Activated CD8-positive, alpha-beta memory T cell treated with anti-CD3 and anti-CD28 coated beads, Interleukin-2, amount 50 U/mL, for 24 hours (primary cell): ENCODE data around the gene ARFGAP1.

Experiments used
- DNase-seq: peaks from one replicate; pipeline ENCODE4 v3.0.0-alpha.2; 2020; ENCODE audit errors: extremely low read depth

Gene ARFGAP1

GRCh38 chr20:63259734-63260460 is 12.7 kb upstream of the ARFGAP1 start:
- no peak for DNase-seq

GRCh38 chr20:63260521-63260920 is 12.1 kb upstream of the ARFGAP1 start:
- DNase-seq, result no peak

GRCh38 chr20:63261060-63261794 is 11.4 kb upstream of the ARFGAP1 start:
- DNase-seq, result no peak

GRCh38 chr20:63261795-63262528 is 10.7 kb upstream of the ARFGAP1 start:
- no peak for DNase-seq

GRCh38 chr20:63262836-63263235 is 9.8 kb upstream of the ARFGAP1 start:
- DNase-seq, result no peak

GRCh38 chr20:63264000-63264399 is 8.6 kb upstream of the ARFGAP1 start:
- DNase-seq, result no peak

- DNase-seq, result no peak
Measured at GRCh38 chr20:63264519-63264918, 8.1 kb upstream of the ARFGAP1 start.

GRCh38 chr20:63265891-63266515 is 6.6 kb upstream of the ARFGAP1 start:
- DNase-seq, result no peak

- DNase-seq, result no peak
Measured at GRCh38 chr20:63267691-63268090, 4.9 kb upstream of the ARFGAP1 start.

GRCh38 chr20:63268256-63268655 is 4.4 kb upstream of the ARFGAP1 start:
- DNase-seq, result no peak

GRCh38 chr20:63268671-63269439 is 3.8 kb upstream of the ARFGAP1 start:
- no peak for DNase-seq

GRCh38 chr20:63269724-63270123 is 2.9 kb upstream of the ARFGAP1 start:
- no peak for DNase-seq

- no peak for DNase-seq
Measured at GRCh38 chr20:63270606-63271325, 1.8 kb upstream of the ARFGAP1 start.

GRCh38 chr20:63273059-63273579 is 506 bp downstream of the ARFGAP1 start:
- DNase-seq, result no peak

GRCh38 chr20:63273635-63274380 is 1.2 kb downstream of the ARFGAP1 start:
- DNase-seq, result no peak

- no peak for DNase-seq
Measured at GRCh38 chr20:63274381-63275228, 2.0 kb downstream of the ARFGAP1 start.

GRCh38 chr20:63275825-63276224 is 3.2 kb downstream of the ARFGAP1 start:
- no peak for DNase-seq

GRCh38 chr20:63276956-63277355 is 4.3 kb downstream of the ARFGAP1 start:
- no peak for DNase-seq
